GM12892 (cell line): ENCODE data around the gene PDAP1.

Experiments used
- POLR2A ChIP-seq: IDR thresholded peaks from 2 replicates; pipeline ENCODE4 v1.6.1; 2011; ENCODE audit warnings: low read depth, low read length, control low read depth
- POLR2AphosphoS5 ChIP-seq: IDR thresholded peaks from 2 replicates; pipeline ENCODE4 v1.6.1; 2011; ENCODE audit warnings: low read depth, low read length, control low read depth
- TAF1 ChIP-seq: IDR thresholded peaks from 2 replicates; pipeline ENCODE4 v1.6.1; 2011; ENCODE audit warnings: low read depth, mild to moderate bottlenecking, control low read depth, low read length, borderline replicate concordance

DNA sequence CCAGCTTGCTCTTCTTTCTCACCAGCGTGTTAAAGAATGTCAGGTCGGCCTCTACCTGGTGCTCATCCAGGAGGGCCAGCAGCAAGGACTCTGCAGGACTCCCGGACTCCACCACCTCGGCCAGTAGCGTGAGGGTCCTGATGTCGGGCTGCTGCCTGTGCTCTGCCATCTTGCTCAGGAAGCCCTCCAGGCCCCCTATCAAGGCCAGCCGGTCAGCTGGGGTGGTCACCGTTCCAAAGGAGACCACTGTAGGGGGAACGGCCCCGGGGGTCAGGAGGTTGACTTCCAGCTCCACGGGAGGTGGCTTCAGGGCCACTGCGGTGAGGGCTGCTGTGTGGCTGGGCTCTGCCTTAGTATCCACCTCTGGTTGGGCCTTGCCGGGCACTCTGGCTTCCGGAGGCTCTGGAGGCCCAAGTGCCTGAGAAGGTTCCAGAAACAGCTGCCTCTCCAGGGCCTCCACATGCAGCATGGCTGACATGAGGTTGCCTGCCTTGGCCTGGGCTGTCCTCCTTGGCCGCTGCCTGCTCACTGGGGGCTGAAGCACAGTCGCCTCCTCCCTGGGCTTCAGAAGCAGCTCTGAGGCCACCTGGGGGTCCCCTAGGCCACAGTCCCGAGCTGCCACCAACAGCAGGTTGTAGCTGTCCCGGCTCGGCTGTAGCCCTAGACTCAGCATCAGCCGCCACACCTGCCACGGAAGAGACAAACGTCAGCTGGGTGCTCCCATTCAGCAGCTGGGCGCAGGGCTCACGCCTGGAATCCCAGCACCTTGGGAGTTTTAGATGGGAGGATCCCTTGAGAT is 16.7 kb upstream of the PDAP1 start:
- no peak for TF ChIP-seq POLR2A
- no peak for TF ChIP-seq TAF1
- no peak for TF ChIP-seq POLR2AphosphoS5
